HG02610 (cell line): ENCODE results near the gene TSEN2.

Source experiments
- ATAC-seq: cut with Tn5 transposase; IDR thresholded peaks from one replicate; pipeline ENCODE4 v1.9.1; 2021; ENCODE audit warnings: mild to moderate bottlenecking, moderate library complexity; ENCODE audit not compliant: unreplicated experiment

The TSEN2 gene

DNA sequence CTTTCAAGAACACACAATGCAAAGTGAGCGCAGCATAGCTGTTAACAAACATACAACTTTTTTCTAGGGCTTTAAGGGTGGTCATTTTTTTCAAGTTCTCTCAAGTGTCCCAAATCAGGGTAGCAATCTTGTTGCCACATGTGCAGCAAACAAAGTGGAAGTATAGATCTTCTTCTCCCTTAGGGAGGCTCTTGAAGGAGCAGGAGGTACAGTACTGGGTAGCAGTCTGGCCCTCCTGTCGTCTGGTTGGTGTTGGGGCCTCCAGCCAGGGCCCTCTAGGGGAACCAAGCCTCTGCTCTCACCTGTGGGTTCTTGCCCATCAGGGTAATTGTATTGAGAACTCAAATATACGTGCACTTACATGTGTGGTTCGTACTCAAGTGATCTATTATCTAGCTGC, 98.5 kb downstream of the TSEN2 start:
- ATAC-seq, result no peak
